ENCODE data around the gene LMTK3.
A peak's percentile ranks its signal among the peaks of the same experiment; 100 is the strongest.

LMTK3 gene

DNA sequence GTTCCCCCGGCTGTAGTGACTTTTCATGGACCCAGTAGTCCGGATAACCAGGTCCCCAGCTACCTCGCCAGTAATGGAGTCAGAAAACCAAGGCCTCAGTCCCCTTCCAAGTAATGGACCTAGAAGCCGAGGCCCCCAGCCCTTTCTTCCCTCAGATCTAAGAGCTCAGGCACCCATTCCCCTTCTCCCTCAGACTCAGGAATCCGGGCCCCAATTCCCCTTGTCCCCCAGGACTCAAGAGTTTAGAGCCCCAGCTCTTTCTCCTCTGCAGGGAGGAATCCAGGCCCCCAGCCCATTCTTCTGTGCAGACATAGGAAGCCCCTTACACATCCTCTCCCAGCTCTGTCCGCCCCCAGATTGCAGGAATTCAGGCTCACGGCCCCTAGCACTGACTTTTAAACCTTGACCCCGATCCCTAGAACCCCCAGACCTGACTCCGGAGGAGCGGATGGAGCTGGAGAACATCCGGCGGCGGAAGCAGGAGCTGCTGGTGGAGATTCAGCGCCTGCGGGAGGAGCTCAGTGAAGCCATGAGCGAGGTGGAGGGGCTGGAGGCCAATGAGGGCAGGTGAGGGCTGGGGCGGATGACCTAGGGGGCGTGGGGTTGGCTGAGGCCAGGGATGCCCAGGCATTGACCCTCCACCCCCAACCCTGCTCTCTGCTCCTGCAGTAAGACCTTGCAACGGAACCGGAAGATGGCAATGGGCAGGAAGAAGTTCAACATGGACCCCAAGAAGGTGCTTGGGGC lies 41.5 kb downstream of the LMTK3 start:
- DNase-seq: no peak

DNA sequence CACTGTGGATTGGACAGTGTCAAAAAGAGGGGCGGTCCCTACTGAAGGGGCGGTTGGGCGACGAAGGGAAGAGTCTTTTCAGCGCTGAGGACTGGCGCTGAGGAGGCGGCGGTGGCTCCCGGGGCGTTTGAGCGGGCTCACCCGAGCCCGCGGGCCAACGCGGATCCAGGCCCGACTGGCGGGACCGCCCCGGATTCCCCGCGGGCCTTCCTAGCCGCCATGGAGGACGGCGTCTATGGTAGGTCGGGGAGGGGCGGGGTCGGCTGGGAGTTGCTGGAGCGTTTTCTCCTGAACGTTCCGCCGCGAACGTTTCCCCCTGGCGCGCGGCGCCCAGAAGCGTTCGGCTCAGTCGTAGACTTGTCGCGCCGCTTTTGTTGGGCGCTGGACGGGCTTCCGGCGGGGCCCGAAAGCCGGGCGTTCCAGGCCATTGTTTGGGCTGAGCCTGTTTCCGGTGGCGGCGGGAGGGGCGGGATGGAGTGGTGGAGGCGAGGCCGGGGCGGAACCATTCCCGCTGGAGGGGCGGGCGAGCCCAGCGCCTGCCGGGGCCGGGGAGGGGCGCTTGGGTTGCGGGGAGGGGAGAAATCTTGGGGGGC lies 42.2 kb downstream of the LMTK3 start, which contains the start of gene CYTH2:
CYTH2 (plus strand) TSS at position 81 of the 593 bp plus-strand sequence; CDS start at position 220, 139 bp downstream.
- peak; percentile 67 for DNase-seq

DNA sequence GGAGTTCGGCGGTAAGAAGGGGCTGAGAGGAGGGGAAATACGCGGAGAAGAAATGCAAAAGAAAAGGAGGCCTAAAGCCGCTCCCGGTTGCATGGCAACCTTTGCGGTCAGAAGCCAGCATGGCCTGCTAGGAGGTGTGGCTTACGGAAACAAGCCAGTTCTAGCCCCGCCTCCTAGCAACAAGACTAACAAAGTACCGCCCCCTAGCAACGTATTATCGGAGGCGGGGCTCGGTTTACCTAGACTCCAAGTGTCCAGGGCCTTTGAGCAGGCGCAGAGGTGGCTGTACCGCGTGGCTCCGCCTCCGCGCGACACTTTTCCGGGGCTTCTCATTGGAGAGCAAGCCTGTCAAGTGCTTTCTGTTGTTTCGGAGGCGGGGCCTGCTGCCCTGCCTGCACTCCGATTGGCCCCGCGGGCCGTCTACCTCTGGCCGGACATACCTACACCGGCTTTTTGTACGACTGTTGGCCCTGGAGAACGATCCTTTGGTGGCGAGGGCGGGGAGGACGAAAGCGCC lies 42.8 kb downstream of the LMTK3 start:
- DNase-seq: peak; percentile 99

DNA sequence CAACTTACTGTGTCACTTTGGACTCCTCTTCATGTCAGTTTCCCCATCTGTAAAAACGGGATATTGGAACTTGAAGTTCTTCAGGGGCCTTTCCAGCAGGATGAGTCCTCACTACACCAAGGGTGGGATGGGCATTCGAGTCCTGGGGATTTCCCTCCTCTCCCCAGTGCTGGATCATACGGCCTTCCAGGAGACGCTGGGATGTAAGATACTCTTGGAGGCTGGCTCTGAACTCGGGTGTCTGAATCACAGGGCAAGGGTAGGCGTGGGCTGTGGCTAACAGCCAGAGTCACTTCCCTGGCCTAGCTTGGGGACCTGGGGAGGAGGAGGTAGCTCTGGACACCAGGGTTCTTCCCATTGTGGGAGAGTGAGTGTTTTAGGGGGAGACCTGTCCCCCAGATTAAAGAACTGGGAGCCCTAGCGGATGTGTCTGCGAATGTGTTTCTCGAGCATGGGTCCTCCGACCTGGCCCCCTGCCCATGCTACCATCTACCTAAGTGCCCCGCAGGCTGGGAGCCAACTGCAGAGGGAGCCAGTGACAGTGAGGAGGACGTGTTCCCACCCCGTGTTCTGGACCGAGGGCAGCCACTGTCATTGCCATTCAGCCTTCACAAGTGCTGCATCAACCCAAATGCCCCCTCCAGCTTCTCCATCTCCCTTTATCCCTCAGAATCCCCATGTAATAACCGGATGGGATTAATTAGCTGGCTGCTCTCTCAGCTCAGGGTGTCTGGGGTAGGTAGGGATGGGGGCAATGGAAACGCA lies 44.9 kb downstream of the LMTK3 start:
- DNase-seq: no peak

DNA sequence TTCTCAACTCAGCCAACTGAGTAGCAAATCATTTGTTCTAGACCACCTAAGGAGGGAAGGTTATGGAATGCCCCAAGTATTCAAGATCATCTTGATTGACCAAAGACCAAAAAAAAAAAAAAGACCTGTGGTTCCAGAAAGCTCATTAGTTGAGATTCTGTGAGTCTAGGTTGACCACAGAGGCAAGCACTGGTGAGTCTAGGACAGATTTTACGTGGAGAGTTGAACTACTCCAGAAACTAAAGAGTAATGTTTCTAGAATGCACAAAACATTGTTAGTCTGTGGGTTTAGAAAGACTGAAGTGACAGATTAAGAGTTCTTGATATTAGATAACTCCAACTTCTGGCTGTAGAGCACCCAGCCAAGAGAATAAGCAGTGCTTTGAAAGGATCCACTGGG lies 46.4 kb downstream of the LMTK3 start:
- no peak for DNase-seq

DNA sequence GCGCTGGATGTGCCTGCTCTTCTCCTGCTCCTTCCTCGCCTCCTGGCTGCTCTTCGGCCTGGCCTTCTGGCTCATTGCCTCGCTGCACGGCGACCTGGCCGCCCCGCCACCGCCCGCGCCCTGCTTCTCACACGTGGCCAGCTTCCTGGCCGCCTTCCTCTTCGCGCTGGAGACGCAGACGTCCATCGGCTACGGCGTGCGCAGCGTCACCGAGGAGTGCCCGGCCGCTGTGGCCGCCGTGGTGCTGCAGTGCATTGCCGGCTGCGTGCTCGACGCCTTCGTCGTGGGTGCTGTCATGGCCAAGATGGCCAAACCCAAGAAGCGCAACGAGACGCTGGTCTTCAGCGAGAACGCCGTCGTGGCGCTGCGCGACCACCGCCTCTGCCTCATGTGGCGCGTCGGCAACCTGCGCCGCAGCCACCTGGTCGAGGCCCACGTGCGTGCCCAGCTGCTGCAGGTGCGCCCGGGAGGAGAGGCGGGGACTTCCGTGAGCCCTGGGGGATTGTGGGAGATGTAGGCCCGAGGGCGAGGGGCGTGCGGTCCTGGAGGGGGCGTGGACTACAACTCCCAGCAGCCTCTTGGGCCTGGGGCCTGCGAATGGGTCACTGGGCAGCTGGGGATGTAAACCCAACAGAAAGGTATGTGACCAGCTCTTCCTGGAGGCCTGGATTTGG lies 49.5 kb downstream of the LMTK3 start:
- no peak for DNase-seq

DNA sequence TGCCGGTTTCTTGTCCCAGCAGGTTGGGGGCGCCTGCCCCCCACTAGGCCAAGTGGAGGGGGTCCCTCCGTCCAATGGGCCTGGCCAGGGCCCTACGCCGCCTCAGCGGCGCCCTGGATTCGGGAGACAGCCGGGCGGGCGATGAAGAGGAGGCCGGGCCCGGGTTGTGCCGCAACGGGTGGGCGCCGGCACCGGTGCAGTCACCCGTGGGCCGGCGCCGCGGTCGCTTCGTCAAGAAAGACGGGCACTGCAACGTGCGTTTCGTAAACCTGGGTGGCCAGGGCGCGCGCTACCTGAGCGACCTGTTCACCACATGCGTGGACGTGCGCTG lies 50.0 kb downstream of the LMTK3 start:
- DNase-seq: no peak

DNA sequence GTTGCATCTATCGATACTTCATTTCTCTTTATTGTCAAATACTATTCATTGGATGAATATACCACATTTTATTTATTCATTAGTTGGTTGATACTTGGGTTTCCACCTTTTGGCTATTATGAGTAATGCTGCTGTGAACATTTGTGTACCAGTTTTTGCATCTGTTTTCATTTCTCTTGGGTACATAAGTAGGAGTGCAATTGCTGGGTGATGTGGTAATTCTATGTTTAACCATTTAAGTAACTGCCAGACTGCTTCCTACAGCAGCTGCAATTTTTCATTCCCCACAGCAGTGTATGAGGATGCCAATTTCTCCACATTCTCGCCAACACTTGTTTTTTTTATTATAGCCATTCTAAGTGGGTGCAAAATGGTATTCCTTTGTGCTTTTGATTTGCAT lies 53.6 kb downstream of the LMTK3 start:
- DNase-seq: no peak

DNA sequence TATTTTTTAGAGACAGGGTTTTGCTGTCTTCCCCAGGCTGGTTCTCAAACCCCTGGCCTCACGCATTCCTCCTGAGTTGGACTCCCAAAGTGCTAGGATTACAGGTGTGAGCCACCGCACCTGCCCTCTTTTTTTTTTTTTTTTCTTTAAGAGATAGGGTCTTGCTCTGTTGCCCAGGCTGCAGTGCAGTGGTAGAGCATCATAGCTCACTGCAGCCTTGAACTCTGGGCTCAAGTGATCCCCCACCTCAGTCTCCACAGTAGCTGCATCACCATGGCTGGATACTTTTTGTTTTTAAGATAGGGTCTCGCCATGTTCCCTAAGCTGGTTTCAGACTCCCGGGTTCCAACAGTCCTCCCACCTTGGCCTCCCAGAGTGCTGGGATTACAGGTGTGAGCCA lies 54.8 kb downstream of the LMTK3 start:
- no peak for DNase-seq

DNA sequence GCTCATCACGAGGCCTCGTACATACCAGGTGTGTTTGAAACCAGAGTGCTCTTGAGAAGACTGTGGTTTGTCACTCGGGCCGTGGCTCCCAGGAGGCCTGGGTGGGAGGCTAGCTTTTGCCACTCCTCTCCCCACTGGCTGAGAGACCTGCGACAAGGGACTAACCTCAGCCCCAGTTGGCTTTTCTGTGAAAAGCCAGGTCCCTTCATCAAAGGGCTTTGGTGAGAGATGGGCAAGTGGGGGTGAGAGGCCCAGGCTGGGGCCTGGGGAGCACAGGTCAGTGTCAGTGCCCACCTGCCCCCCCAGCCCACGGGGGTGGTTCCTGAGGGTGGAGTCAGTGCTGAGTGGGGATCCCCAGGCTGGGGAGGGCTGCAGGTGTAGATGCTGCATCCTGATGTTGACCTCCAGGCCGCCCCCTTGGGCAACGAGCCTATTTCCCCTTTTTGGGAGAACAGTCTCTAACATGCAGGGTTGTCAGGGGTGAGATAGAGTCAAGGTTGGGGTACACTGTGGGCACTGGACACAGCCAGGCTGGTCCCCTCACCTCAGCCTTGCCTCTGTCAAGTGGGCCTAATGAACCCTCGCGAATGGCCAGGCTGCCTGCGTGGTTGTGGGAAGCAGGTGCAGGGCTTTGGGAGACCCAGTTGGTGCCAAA lies 55.6 kb downstream of the LMTK3 start:
- DNase-seq: no peak

DNA sequence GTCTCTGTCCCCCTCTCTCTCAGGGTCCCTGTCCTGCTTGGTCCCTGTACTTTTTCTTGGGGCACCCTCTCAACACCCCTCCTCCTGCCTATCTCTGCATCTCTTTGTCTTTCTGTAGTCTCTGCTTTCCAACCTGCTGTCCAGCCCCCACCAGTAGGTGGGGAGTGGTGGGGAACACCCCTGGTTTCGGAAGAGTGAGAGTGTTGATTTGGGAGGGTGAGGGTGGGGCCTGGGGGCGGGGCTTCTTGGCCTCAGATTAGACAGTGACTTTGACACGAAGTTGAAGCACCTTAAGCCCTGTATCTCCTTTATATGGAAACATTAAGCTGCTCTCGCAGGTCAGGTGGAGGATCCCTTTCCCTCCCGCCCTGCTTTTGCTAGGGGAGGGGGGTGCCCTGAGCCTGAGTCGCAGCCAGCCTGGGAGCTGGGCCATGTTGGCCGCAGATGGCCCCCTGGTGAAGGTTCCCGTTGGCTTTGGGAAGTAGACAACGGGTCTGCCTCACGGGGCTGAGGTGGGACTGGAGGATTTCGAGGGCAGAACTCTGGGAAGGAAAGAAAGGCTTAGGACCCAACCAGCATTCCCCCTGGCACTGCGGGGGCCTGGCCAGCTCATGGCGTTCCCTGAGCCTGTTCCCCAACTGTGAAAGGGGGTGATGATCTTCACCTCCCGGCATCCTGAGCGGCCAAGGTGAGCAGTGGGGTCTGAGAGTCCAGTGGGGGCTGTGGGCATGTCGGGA lies 56.3 kb downstream of the LMTK3 start, which contains the start of gene KCNJ14:
KCNJ14 (plus strand) TSS at position 404 of the 737 bp plus-strand sequence. CDS start 6,151 bp downstream, outside the sequence.
- DNase-seq: no peak

DNA sequence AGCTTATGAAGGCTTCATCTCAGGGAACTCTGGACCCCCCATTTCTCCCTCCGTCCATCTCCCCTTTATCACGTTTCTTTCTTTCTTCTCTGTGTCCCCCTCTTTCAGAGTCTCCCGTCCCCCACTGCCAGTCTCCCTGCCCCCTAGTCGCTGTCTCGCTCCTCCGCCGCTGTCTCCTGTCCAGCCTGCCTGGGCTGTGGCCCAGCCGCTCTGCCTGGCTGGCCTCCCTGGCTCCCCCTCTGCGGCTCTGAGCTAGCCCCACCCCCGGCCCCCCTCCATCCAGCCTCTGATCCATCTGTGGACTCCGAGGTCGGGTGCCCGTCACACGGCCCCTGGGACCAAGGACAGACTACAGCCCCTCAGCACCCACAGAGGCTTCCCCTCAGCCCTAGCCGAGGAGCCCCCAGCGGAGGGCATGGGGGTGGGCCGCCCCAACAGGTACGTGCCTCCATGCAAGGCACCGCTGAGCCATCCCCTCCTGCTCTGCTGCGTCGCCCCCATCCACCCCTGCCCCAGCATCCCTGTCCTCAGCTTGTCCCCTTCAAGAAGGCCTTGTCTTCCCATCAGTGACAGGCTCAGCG lies 57.4 kb downstream of the LMTK3 start:
- no peak for DNase-seq

DNA sequence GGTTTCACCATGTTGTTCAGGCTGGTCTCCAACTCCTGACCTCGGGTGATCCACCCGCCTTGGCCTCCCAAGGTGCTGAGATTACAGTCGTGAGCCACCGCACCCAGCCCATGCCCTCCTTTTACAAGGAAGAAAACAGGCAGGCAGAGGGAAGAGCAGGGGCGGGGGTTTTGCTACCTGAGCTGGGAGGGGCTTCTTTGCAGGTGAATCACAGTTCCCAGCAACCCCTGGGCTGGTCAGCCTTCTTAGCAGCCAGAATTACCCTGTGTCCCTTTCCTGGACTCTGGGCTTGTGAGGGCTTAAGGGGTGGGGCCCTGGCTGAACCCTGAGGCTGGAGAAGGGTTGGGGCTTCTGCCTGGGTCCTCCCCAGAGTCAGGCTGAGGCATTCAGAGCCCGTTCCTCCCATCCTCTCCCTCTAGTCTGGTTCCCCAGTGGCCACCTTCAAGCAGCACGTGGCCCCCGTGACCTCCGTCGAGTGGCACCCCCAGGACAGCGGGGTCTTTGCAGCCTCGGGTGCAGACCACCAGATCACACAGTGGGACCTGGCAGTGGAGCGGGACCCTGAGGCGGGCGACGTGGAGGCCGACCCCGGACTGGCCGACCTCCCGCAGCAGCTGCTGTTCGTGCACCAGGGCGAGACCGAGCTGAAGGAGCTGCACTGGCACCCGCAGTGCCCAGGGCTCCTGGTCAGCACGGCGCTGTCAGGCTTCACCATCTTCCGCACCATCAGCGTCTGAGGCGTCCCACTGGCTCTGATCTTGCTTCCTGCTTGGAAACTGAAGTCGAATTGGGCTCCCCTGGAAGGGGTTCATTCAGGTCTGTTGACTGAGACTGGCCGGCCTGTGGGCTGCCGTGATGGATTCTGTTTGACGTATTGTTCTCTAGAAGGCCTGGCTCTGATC lies 59.1 kb downstream of the LMTK3 start:
- no peak for DNase-seq

DNA sequence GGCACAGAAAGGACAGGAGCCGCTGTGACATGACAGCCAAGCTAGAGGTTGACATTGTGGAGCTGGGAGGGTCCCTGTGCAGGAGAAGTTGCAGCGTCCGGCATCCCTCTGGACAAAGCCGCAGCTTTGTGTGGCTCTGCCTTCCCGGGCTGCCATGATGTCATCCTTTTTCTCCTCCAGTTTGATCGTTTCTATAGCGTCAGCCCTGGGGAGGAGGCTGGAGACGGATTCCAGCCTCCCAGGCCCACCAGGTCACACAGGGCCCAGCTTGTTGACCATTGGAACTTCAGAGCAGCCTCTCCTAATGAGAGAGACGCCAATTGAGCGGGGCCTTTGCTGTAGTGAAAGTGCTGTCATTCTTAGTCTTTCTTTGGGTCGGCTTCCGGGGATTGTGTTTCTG lies 60.0 kb downstream of the LMTK3 start:
- DNase-seq: no peak

DNA sequence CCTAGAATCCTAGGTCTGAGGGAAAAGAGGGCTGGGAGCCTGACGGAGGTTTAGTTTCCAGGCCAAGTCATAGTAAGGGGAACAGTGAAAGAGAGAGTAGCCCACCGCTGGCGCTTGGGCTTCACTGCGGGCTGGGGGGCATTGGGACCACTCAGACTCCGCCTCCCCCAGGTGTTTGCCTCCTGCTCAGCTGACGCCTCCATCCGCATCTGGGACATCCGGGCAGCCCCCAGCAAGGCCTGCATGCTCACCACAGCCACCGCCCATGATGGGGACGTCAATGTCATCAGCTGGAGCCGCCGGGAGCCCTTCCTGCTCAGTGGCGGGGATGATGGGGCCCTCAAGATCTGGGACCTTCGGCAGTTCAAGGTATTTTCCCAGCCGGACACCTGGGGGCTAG lies 60.8 kb downstream of the LMTK3 start:
- DNase-seq: no peak

DNA sequence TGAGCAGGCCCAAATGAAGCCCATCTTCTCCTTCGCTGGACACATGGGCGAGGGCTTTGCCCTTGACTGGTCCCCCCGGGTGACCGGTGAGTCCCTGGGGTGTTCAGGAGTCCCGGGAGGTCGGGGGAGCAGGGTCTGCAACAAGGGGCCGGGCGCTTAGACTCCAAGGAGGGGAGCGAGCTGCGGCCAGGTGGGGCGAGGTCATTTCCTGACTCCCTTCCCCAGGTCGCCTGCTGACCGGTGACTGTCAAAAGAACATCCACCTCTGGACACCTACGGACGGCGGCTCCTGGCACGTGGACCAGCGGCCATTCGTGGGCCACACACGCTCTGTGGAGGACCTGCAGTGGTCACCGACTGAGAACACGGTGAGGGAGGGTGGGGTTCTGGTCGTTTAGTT lies 61.2 kb downstream of the LMTK3 start:
- no peak for DNase-seq

DNA sequence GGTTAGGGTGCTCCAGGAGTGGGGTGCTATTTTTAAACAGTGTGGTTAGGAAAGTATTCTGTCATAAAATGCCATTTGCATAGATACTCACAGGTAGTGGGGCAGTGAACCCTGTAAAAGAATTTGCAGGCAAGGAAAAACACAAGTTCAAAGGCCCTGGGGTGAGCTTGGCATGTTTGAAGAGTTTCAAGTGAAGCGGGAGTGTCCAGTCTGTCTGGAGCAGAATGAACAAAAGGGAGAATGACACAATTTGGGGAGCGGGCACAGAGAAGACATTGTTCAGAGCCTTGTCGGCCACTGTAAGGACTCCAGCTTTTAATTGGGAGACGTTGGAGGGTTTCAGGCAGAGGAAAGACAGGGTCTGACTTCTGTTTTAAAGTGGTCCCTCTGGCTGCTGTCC lies 63.1 kb downstream of the LMTK3 start:
- no peak for DNase-seq

DNA sequence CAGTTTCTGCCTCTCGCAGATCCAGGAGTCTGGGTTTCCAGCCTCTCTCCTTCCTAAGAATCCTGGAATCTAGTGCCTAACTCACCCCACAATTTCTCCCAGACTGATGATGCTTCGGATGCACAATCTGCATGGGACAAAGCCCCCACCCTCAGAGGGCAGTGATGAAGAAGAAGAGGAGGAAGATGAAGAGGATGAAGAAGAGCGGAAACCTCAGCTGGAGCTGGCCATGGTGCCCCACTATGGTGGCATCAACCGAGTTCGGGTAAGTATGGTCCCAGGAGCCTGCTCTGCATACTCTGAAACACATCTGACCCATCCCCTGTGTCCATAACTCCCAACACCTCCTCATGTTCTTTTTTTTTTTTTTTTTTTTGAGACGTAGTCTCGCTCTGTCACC lies 65.1 kb downstream of the LMTK3 start:
- no peak for DNase-seq

DNA sequence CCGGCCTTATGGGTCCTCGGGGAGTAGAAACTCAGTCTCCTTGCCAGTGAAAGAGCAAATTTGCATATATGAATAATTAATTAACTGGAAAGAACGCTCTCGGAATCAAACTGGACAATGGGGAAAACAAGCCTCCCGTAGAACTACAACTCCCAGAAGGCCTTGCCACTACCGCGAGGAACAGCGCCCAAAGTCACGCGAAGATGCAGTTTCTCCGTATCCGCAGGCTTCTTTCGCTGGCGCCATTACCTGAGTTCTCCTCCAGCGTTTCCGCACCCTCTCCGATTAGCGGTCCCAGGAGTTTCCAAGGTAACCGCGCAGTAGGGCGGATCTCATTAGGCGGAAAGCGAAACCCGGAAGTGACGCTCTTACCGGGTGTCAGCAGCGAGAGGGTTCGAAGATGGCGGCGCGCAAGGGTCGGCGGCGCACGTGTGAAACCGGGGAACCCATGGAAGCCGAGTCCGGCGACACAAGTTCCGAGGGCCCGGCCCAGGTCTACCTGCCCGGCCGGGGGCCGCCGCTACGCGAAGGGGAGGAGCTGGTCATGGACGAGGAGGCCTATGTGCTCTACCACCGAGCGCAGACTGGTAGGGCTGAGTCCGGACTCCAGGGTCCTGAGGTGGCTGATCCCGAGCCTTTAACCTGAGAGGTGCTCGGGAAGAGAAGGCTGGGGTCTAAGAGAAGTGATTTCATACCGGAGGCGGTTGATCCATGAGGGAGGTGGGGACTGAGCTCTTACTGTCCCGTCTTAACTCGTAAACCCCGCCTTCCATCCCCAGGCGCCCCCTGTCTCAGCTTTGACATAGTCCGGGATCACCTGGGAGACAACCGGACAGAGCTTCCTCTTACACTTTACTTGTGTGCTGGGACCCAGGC lies 65.8 kb downstream of the LMTK3 start, which contains the start of gene GRWD1:
GRWD1 (plus strand) TSS at position 378 of the 876 bp plus-strand sequence; CDS start at position 401, 23 bp downstream.
- DNase-seq: peak; percentile 91
